ENCODE results near the gene DPY19L3. TPM values are rescaled to one million over a fixed set of nuclear protein-coding genes. Genes with fewer than 3 reads are reported as not detected.
"Not testable (repeated sequence)": the region's sequence is repeated elsewhere in the genome, so short reads cannot be mapped to it uniquely, and the experiment has no call there.

DPY19L3 gene
- total and polyA plus RNA-seq, 8 donors, result 2.1 to 79.4 (median 24.9) TPM

DNA sequence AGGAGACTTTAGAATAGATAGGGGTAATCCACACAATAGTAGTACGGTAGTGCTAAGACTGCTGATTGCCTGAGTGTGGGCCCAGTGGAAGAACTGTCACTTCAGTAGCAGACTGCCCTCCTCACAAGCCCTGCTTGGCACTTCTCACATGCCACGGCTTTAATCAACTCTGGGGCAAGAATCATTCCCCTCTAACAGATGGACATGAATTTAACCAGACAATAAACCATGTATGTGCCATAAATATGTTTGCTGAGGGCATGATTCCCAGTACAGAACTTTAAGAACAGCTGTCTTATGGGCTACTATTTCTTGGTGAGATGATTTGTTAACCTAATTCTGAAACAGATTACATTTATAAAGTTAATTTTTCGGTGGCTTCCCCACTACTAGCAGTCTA is 22.0 kb downstream of the DPY19L3 start:
- WGBS, 5 donors, result 84 to 92% (median 89%) methylated on average over 3 of the region's 3 CpGs
- peaks cover 0 to 4% (median 0%) of the 10 kb centered on the region in 4 donors for H3K4me1 ChIP-seq
- TF ChIP-seq, protein P1, sequence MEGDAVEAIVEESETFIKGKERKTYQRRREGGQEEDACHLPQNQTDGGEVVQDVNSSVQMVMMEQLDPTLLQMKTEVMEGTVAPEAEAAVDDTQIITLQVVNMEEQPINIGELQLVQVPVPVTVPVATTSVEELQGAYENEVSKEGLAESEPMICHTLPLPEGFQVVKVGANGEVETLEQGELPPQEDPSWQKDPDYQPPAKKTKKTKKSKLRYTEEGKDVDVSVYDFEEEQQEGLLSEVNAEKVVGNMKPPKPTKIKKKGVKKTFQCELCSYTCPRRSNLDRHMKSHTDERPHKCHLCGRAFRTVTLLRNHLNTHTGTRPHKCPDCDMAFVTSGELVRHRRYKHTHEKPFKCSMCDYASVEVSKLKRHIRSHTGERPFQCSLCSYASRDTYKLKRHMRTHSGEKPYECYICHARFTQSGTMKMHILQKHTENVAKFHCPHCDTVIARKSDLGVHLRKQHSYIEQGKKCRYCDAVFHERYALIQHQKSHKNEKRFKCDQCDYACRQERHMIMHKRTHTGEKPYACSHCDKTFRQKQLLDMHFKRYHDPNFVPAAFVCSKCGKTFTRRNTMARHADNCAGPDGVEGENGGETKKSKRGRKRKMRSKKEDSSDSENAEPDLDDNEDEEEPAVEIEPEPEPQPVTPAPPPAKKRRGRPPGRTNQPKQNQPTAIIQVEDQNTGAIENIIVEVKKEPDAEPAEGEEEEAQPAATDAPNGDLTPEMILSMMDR (IDR thresholded peaks at IDR 0.05), result no peak
- TF ChIP-seq POLR2AphosphoS5 (IDR thresholded peaks at IDR 0.05), result no peak
- no peak for TF ChIP-seq EP300 (IDR thresholded peaks at IDR 0.05)
- no peak for TF ChIP-seq POLR2A (IDR thresholded peaks at IDR 0.05)
- no peaks in the 10 kb centered on the region for H3K9me3 ChIP-seq
- no peak overlapping the region for H3K27ac ChIP-seq
- intact Hi-C loops (cut with DNase I; ENCODE audit: low total_unique reads), result no loop called here
- no peaks in the 10 kb centered on the region for H3K27me3 ChIP-seq
- DNase-seq, result no peak
- H3K4me3 ChIP-seq, result no peak overlapping the region
- H3K36me3 ChIP-seq, result peaks cover 0 to 14% (median 7%) of the 10 kb centered on the region in 4 donors

DNA sequence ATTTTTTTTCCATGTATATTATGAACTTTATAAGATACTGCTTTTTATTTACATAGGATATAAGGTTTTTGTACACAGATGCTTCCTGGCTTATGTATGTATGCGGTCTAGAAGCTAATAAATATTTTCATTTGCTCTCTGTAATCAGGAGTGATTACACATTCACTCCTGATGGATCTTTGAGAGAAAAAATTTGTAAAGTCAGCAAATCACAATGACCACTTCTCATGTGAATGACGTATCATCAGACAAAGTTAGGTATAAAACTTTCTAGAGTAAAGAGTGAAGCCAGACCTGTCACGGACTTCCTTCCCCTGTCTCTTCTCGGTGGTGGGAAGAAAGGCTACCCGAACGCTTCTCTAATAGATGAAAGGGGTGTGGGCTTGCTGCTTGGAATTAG is 31.1 kb downstream of the DPY19L3 start:
- no peak for DNase-seq
- WGBS, 5 donors, result 85 to 94% (median 93%) methylated on average over 6 of the region's 6 CpGs
- no peak for TF ChIP-seq EP300 (IDR thresholded peaks at IDR 0.05)
- Histone ChIP-seq H3K36me3 (peaks cover 6 to 85% (median 53%) of the 10 kb centered on the region in 4 donors), H3K27ac (no peak overlapping the region), H3K9me3 (no peaks in the 10 kb centered on the region), H3K4me1 (no peaks in the 10 kb centered on the region), H3K4me3 (no peak overlapping the region), H3K27me3 (no peaks in the 10 kb centered on the region)
- intact Hi-C loops (cut with DNase I; ENCODE audit: low total_unique reads), result no loop called here

DNA sequence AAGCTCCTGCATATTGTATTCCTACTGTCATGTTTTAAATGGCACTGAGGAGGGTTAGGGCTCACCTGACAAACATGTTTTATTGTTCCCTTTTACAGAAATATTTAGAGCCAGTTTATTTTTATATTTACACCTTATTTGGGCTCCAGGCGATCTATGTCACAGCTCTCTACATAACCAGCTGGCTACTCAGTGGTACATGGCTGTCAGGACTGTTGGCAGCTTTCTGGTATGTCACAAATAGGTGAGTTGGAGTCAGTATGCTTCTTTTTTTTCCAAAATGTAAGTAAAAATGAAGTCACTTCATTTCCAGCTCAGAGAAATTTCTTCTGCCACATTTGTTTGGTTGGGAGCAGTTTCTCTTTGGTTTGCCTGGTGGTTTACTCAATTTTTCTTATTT is 31.5 kb downstream of the DPY19L3 start:
- no peak for DNase-seq
- intact Hi-C loops (cut with DNase I; ENCODE audit: low total_unique reads), result no loop called here
- Histone ChIP-seq H3K4me3 (no peak overlapping the region), H3K27ac (no peak overlapping the region), H3K9me3 (no peaks in the 10 kb centered on the region), H3K4me1 (no peaks in the 10 kb centered on the region), H3K36me3 (peaks cover 6 to 86% (median 55%) of the 10 kb centered on the region in 4 donors), H3K27me3 (no peaks in the 10 kb centered on the region)
- TF ChIP-seq, protein P1 (IDR thresholded peaks at IDR 0.05), result no peak
- no peak for TF ChIP-seq EP300 (IDR thresholded peaks at IDR 0.05)
- no peak for TF ChIP-seq POLR2AphosphoS5 (IDR thresholded peaks at IDR 0.05)
- no peak for TF ChIP-seq POLR2A (IDR thresholded peaks at IDR 0.05)
- 96 to 100% (median 97%) methylated on average over 1 of the region's 1 CpG for WGBS, 5 donors

DNA sequence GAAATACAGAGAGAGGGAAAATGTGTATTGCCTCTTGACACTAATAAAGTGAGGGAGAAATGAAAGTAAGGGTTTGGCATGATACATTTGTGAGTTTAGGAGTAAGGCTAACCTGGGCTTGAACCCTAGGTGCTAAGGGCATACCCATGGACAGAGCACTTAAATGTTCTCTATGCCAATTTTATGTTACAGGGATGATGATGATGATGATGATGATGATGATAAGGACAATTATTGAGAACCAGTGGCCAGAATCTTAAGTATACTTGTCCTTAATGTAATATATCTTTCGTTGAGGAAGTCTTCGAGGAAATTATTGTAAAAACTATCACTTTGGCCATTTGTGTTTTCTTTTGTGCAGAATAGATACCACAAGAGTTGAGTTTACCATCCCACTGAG is 33.2 kb downstream of the DPY19L3 start:
- DNase-seq, result no peak
- no peak for TF ChIP-seq POLR2A (IDR thresholded peaks at IDR 0.05)
- TF ChIP-seq, protein P1 (IDR thresholded peaks at IDR 0.05), result no peak
- no peak for TF ChIP-seq EP300 (IDR thresholded peaks at IDR 0.05)
- TF ChIP-seq POLR2AphosphoS5 (IDR thresholded peaks at IDR 0.05), result no peak
- intact Hi-C loops (cut with DNase I; ENCODE audit: low total_unique reads), result no loop called here
- Histone ChIP-seq H3K27ac (no peak overlapping the region), H3K4me1 (no peaks in the 10 kb centered on the region), H3K36me3 (peaks cover 6 to 89% (median 66%) of the 10 kb centered on the region in 4 donors), H3K27me3 (no peaks in the 10 kb centered on the region), H3K9me3 (no peaks in the 10 kb centered on the region), H3K4me3 (no peak overlapping the region)
- WGBS, 5 donors, result 95 to 97% (median 96%) methylated on average over 2 of the region's 2 CpGs

GRCh38 chr19:32442650-32443049 is 37.1 kb downstream of the DPY19L3 start:
- DNase-seq, result no peak
- Histone ChIP-seq H3K36me3 (peaks cover 0 to 53% (median 38%) of the 10 kb centered on the region in 4 donors), H3K27ac (no peak overlapping the region), H3K4me3 (no peak overlapping the region), H3K27me3 (no peaks in the 10 kb centered on the region), H3K9me3 (no peaks in the 10 kb centered on the region), H3K4me1 (no peaks in the 10 kb centered on the region)
- WGBS, 5 donors, result 81 to 100% (median 92%) methylated on average over 1 of the region's 1 CpG
- TF ChIP-seq EP300 (IDR thresholded peaks at IDR 0.05) (no peak), POLR2A (IDR thresholded peaks at IDR 0.05) (no peak), POLR2AphosphoS5 (IDR thresholded peaks at IDR 0.05) (no peak)
- TF ChIP-seq, protein P1 (IDR thresholded peaks at IDR 0.05), result no peak
- intact Hi-C loops (cut with DNase I; ENCODE audit: low total_unique reads), result no loop called here

DNA sequence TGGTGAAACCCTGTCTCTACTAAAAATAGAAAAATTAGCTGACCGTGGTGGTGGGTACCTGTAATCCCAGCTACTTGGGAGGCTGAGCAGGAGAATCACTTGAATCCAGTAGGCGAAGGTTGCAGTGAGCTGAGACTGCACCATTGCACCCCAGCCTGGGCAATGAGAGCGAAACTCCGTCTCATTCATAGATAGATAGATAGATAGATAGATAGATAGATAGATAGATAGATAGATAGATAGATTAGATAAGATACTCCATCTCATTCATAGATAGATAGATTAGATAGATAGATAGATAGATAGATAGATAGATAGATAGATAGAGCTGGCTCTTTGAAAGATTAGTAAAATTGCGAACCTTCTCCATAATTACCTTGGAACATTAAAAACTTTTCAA is 42.0 kb downstream of the DPY19L3 start:
- H3K4me1 ChIP-seq; H3K4me3 ChIP-seq; intact Hi-C loops (cut with DNase I; ENCODE audit: low total_unique reads); DNase-seq; H3K27me3 ChIP-seq; H3K27ac ChIP-seq; H3K9me3 ChIP-seq: not testable (repeated sequence)
- peaks cover 0 to 27% (median 23%) of the 10 kb centered on the region in 4 donors for H3K36me3 ChIP-seq
- WGBS, 5 donors, result 93 to 98% (median 97%) methylated on average over 5 of the region's 5 CpGs
